Measurements from ENCODE around the gene FAM120AOS.

Gene FAM120AOS

DNA sequence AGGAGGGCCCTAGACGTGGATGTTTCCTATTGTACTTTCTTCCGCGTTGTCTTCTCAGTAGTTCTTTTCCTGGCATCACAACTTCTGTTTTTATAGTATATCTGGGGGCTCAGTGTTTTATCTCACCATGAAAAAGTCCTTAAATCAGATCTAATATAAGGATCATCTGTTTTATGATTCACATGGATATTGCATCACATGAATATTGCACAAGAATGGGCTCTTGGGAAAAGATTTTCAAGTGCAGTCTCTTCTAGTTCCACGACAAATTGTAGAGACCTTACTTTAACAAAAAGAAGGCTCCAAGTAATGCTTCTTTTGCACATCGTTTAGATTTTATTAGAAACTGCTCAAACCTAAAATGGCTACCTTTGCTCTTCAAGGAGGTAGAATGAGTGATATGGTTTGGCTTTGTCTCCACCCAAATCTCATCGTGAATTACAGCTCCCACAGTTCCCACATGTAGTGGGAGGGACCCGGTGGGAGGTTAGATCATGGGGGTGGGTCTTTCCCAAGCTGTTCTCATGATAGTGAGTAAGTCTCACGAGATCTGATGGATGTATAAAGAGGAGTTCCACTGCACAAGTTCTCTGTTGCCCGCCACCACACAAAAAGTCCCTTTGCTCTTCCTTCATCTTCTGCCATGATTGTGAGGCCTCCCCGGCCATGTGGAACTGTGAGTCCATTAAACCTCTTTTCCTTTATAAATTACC, 55.6 kb downstream of the FAM120AOS start:
- no peak for DNase-seq (ENCODE audit: extremely low spot score, insufficient read length, low read depth)
- FAIRE-seq = no peak

Data from GM18507 (cell line).